HL-60 (cell line): Measurements from ENCODE around the gene CLDN34.

Source experiments
- DNase-seq, 2 experiments: peaks; one replicate each; pipeline ENCODE4 v3.0.0-alpha.2; 2010 to 2020; ENCODE audit warnings: low read depth in 1 of 2, low spot score in 1 of 2
- H3K27ac ChIP-seq: fragments of 250-450 bp; sonication (Bioruptor Pico); replicated peaks from 2 replicates; pipeline ENCODE4 v1.5.1; 2020; ENCODE audit warnings: mild to moderate bottlenecking, moderate library complexity
- H3K27me3 ChIP-seq: fragments of 250-450 bp; sonication (Bioruptor Pico); 2 replicates; pipeline ENCODE4 v1.5.1; 2021; ENCODE audit warnings: mild to moderate bottlenecking, moderate library complexity; ENCODE audit not compliant: insufficient read depth, poor library complexity, severe bottlenecking
- H3K4me3 ChIP-seq: replicated peaks from 2 replicates; pipeline ENCODE4 v1.5.1; 2011; ENCODE audit warnings: mild to moderate bottlenecking, control low read depth, low read length; ENCODE audit not compliant: insufficient read depth
- GABPA ChIP-seq: IDR thresholded peaks from 2 replicates; pipeline ENCODE4 v1.6.1; 2012; ENCODE audit warnings: low read depth
- POLR2AphosphoS5 ChIP-seq: IDR thresholded peaks from 2 replicates; pipeline ENCODE4 v1.6.1; 2012; ENCODE audit warnings: low read depth
- SPI1 ChIP-seq: IDR thresholded peaks from 2 replicates; pipeline ENCODE4 v1.6.1; 2012; ENCODE audit warnings: low read depth, mild to moderate bottlenecking, borderline replicate concordance
- TF ChIP-seq, protein P1 (sequence below): IDR thresholded peaks from 2 replicates; pipeline ENCODE4 v1.6.1; 2012; ENCODE audit warnings: low read depth; ENCODE audit not compliant: insufficient replicate concordance
- TF ChIP-seq, protein P2 (sequence below): IDR thresholded peaks from one replicate; pipeline ENCODE4 v1.5.1; 2011; ENCODE audit warnings: low read length, control low read depth, inconsistent platforms; ENCODE audit not compliant: insufficient read depth

CLDN34 gene

DNA sequence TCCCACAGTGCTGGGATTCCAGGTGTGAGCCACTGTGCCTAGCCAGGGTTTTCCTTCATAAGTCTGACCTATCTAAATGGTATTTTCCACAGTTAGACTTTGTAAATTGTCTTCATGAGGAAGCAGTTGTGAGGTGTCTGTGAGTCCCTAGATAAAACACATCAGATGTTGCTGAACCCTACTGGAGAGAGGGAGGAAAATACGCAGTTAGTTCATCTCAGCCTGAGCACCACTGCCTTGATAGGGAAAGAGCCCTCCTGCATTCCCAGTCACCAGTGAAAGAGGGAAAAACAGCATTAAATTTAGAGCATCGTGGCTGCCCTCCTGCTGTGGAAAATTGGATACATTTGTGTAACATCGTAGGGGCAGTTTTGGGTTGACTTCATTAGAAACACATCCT lies 31.7 kb upstream of the CLDN34 start:
- no peak overlapping the region for H3K27ac ChIP-seq
- TF ChIP-seq POLR2AphosphoS5 (no peak), SPI1 (no peak), GABPA (no peak)
- no peaks in the 10 kb centered on the region for H3K27me3 ChIP-seq

DNA sequence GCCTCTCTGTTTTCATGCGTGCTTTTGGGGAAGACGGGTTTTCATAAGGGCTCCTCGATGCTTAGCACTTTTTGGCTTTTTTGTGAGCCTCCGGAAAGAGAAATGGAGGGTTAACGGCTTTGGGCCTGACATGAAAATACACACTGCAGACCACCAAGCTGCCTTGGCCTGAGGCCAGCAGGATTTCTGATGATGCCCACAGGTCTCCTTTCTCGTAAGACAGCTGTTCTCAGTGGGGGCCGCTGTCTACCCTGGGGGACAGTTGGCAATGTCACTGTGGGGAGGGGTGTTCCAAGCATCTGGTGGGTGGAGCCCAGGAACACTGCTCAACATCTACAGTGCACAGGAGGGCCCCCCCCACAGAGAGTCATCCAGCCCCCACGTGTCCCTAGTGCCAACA lies 29.4 kb upstream of the CLDN34 start:
- no peak for DNase-seq
- Histone ChIP-seq H3K27ac (no peak overlapping the region), H3K27me3 (no peaks in the 10 kb centered on the region), H3K4me3 (no peak overlapping the region)
- TF ChIP-seq, protein P1, sequence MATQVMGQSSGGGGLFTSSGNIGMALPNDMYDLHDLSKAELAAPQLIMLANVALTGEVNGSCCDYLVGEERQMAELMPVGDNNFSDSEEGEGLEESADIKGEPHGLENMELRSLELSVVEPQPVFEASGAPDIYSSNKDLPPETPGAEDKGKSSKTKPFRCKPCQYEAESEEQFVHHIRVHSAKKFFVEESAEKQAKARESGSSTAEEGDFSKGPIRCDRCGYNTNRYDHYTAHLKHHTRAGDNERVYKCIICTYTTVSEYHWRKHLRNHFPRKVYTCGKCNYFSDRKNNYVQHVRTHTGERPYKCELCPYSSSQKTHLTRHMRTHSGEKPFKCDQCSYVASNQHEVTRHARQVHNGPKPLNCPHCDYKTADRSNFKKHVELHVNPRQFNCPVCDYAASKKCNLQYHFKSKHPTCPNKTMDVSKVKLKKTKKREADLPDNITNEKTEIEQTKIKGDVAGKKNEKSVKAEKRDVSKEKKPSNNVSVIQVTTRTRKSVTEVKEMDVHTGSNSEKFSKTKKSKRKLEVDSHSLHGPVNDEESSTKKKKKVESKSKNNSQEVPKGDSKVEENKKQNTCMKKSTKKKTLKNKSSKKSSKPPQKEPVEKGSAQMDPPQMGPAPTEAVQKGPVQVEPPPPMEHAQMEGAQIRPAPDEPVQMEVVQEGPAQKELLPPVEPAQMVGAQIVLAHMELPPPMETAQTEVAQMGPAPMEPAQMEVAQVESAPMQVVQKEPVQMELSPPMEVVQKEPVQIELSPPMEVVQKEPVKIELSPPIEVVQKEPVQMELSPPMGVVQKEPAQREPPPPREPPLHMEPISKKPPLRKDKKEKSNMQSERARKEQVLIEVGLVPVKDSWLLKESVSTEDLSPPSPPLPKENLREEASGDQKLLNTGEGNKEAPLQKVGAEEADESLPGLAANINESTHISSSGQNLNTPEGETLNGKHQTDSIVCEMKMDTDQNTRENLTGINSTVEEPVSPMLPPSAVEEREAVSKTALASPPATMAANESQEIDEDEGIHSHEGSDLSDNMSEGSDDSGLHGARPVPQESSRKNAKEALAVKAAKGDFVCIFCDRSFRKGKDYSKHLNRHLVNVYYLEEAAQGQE, result no peak
- TF ChIP-seq POLR2AphosphoS5 (no peak), GABPA (no peak), SPI1 (no peak)
- TF ChIP-seq, protein P2, sequence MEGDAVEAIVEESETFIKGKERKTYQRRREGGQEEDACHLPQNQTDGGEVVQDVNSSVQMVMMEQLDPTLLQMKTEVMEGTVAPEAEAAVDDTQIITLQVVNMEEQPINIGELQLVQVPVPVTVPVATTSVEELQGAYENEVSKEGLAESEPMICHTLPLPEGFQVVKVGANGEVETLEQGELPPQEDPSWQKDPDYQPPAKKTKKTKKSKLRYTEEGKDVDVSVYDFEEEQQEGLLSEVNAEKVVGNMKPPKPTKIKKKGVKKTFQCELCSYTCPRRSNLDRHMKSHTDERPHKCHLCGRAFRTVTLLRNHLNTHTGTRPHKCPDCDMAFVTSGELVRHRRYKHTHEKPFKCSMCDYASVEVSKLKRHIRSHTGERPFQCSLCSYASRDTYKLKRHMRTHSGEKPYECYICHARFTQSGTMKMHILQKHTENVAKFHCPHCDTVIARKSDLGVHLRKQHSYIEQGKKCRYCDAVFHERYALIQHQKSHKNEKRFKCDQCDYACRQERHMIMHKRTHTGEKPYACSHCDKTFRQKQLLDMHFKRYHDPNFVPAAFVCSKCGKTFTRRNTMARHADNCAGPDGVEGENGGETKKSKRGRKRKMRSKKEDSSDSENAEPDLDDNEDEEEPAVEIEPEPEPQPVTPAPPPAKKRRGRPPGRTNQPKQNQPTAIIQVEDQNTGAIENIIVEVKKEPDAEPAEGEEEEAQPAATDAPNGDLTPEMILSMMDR, result no peak

More for the DNA sequence above, 31.7 kb upstream of the CLDN34 start:
- H3K4me3 ChIP-seq, result no peak overlapping the region
- no peak for DNase-seq

DNA sequence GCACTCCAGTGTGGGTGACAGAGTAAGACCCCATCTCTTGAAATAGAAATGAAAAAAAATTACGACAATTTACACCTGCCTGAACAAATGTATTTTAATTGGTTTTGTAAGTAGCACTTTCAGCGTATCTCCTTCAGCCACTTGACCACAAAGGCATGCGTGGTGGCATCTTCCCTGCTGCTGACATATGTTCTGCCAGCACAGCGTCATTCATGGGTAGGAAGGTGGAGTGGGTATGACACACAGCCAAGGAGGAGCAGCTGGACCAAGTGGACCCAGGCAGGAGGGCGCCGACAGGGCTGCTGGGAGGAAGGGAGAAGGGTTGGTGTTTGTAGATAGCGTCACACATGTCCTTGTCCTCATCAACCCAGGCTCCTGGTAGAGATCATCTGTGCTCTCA lies 28.6 kb upstream of the CLDN34 start:
- no peak for DNase-seq
- no peaks in the 10 kb centered on the region for H3K27me3 ChIP-seq
- no peak overlapping the region for H3K27ac ChIP-seq
- no peak overlapping the region for H3K4me3 ChIP-seq
- TF ChIP-seq GABPA, result no peak
- TF ChIP-seq, protein P2, result no peak
- no peak for TF ChIP-seq POLR2AphosphoS5
- TF ChIP-seq SPI1, result no peak
- TF ChIP-seq, protein P1, result no peak

DNA sequence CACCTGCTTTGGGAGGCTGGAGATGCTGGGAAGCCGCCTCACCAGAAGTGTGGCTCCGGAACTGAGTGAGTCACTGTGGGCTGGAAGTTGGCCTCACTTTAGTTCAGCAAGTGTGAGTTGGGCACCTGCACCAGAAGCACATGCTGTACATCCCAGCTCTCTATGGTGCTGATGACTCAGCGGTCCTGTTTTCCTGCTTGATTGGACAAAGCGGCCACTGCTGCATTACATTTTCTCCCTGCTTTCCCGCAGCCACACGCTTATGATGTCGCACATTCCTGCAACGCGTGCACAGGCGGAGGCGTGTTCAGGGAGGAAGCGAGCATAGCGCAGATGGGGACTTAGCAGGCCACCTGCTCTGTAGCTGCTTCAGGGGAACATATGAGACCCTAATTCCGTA lies 26.7 kb upstream of the CLDN34 start:
- TF ChIP-seq POLR2AphosphoS5, result no peak
- TF ChIP-seq, protein P2, result no peak
- TF ChIP-seq, protein P1, result no peak
- no peak for TF ChIP-seq GABPA
- no peak for TF ChIP-seq SPI1
- Histone ChIP-seq H3K4me3 (no peak overlapping the region), H3K27ac (no peak overlapping the region), H3K27me3 (no peaks in the 10 kb centered on the region)
- no peak for DNase-seq
